Skeletal muscle satellite cell (primary cell): ENCODE results near the gene MRPS11.
"Not testable (repeated sequence)": the region's sequence is repeated elsewhere in the genome, so short reads cannot be mapped to it uniquely, and the experiment has no call there.

Experiments
- H3K27me3 ChIP-seq: 2 replicates; pipeline ENCODE4 v1.7.0; 2013; ENCODE audit warnings: low read length; ENCODE audit not compliant: control insufficient read depth, insufficient read depth
- H3K36me3 ChIP-seq: 2 replicates; pipeline ENCODE4 v1.7.0; 2013; ENCODE audit warnings: mild to moderate bottlenecking, control low read depth, low read length; ENCODE audit not compliant: insufficient read depth
- H3K4me1 ChIP-seq: 2 replicates; pipeline ENCODE4 v1.7.0; 2013; ENCODE audit warnings: low read length; ENCODE audit not compliant: control insufficient read depth, insufficient read depth
- H3K4me2 ChIP-seq: 2 replicates; pipeline ENCODE4 v1.7.0; 2013; ENCODE audit warnings: mild to moderate bottlenecking, low read length
- H3K4me3 ChIP-seq: 2 replicates; pipeline ENCODE4 v1.7.0; 2013; ENCODE audit warnings: low read length
- H3K9ac ChIP-seq: 2 replicates; pipeline ENCODE4 v1.7.0; 2013; ENCODE audit warnings: mild to moderate bottlenecking, low read depth, low read length, moderate library complexity
- H3K9me3 ChIP-seq: replicated peaks from 2 replicates; pipeline ENCODE4 v1.7.0; 2013; ENCODE audit warnings: mild to moderate bottlenecking, control low read depth, low read length

The MRPS11 gene

DNA sequence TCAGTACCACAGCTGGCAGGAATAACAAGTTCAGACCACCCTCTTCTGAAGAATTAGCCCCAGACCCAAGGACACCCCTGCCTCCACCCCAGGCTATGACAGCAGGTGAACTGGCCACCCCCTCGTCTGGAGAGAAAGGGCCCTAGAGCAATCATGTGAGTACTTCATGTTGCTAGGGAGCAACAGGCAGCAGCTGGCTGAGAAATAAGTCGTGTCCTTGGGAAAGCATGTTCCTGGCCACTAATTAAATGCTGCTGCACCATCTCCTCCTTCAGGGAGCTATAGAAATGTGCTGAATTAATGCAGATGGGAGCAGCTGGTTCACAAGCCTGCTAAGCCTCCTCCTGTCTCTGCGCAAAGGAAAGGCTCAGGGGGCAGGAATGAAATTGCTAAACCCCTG is 31.5 kb downstream of the MRPS11 start:
- no peak overlapping the region for H3K9ac ChIP-seq
- no peaks in the 10 kb centered on the region for H3K9me3 ChIP-seq
- H3K4me3 ChIP-seq: no peak overlapping the region
- no peaks in the 10 kb centered on the region for H3K27me3 ChIP-seq
- H3K4me1 ChIP-seq: no peaks in the 10 kb centered on the region
- no peaks in the 10 kb centered on the region for H3K36me3 ChIP-seq
- no peak overlapping the region for H3K4me2 ChIP-seq

DNA sequence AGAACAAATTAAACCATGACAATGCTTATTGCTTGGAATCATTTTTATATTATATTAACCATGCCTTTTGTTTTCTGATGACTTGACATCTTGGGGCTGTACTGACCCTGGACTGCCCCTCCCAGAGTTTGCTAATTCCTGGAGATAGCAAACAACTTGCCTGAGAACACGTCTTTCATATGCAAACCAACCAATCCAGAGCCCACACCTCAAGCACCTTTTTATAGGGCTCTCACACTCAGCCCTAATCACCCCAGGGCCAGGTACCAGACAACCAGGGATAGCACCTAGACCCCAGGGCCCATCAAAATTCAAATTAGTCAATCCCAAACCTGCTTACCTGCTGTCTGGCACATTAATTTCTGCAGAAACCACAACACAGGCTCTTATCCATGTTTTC is 36.9 kb downstream of the MRPS11 start:
- Histone ChIP-seq H3K4me3 (no peak overlapping the region), H3K9me3 (no peaks in the 10 kb centered on the region), H3K4me1 (no peaks in the 10 kb centered on the region), H3K4me2 (no peak overlapping the region), H3K9ac (no peak overlapping the region), H3K27me3 (no peaks in the 10 kb centered on the region), H3K36me3 (peaks cover 10% of the 10 kb centered on the region)

DNA sequence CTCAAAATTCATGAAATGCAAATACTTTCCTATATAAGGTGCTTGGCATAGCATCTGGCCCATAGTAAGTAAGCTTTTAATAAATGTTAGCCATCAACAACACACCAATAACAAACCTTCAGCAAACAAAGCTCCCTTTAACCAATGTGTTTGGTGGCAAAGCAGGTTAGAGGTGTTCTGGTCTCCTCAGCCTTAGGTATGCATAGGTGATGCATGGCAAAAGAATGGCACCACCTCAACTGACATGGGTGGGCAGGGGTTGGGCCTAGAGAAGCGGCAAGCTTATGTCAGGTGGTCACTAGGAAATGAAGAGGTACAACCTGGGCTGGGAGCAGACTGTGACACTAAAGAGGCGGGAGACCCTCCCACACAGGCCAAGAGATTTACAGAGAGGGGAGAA is 38.2 kb downstream of the MRPS11 start:
- Histone ChIP-seq H3K36me3 (peaks cover 10% of the 10 kb centered on the region), H3K4me1 (no peaks in the 10 kb centered on the region), H3K9ac (no peak overlapping the region), H3K27me3 (no peaks in the 10 kb centered on the region), H3K4me3 (no peak overlapping the region), H3K9me3 (no peaks in the 10 kb centered on the region), H3K4me2 (no peak overlapping the region)

DNA sequence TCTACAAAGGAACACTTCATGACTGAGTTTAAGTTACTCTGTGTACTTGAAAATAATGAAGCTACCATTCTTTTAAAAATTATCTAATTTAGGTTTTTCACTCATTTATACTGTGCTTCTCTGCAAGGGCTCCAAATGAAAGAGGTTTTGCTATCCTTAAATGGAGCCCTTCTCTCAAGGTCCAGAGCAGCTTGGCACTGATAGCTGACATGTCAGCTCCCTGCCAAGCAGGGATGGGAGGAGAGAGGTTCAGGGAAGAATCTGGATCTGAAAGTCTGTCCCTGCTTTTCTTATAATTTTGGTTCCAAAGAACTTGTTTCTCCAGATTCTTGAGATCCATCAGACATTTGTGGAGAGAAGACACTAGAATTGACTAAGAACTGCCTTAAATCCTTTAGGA is 39.1 kb downstream of the MRPS11 start:
- Histone ChIP-seq H3K9ac (no peak overlapping the region), H3K4me1 (no peaks in the 10 kb centered on the region), H3K36me3 (peaks cover 10% of the 10 kb centered on the region), H3K9me3 (no peaks in the 10 kb centered on the region), H3K27me3 (no peaks in the 10 kb centered on the region), H3K4me2 (no peak overlapping the region), H3K4me3 (no peak overlapping the region)

DNA sequence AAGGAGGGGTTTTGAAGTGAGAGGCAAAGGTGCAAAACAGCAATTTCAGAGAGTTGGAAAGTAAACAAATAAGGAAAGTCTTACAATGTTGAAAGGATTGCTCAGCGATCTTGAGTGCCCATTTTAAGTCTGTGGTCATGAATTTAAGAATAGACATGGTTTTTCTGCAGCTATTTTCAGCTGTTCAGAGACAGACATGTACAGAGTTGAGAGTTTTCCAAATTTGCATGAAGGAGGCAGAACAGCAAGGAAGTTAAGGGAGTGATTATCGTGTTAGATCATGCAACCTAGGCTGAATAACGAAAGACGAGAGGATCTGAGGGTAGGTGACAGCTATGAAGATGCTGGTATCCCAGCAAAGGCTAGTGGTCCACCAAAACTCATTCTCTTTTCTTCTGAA is 41.8 kb downstream of the MRPS11 start:
- H3K9me3 ChIP-seq: no peaks in the 10 kb centered on the region
- no peak overlapping the region for H3K4me3 ChIP-seq
- no peak overlapping the region for H3K4me2 ChIP-seq
- H3K4me1 ChIP-seq: no peaks in the 10 kb centered on the region
- H3K27me3 ChIP-seq: no peaks in the 10 kb centered on the region
- no peak overlapping the region for H3K9ac ChIP-seq
- H3K36me3 ChIP-seq: peaks cover 20% of the 10 kb centered on the region

DNA sequence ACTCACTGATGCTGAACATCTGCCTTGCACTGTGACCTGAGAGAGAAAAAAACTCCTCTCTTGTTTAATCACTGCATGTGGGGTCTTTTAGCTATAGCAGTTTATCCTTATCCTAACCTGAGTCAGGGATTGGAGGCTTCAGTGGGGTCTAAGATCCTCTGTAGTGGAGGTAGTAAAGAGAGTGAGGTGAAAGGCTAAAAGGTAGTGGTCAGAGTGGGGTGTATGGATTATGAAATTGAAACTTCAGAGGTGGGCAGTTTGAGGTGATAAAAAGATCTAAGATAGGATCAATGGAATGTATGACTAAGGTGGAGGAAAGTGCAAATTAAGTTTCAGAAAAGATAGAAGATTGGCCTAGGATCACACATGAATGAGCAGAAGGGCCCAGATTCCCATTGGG is 42.5 kb downstream of the MRPS11 start:
- no peaks in the 10 kb centered on the region for H3K27me3 ChIP-seq
- H3K4me2 ChIP-seq: no peak overlapping the region
- peaks cover 20% of the 10 kb centered on the region for H3K36me3 ChIP-seq
- H3K9me3 ChIP-seq: no peaks in the 10 kb centered on the region
- H3K4me3 ChIP-seq: no peak overlapping the region
- no peak overlapping the region for H3K9ac ChIP-seq
- no peaks in the 10 kb centered on the region for H3K4me1 ChIP-seq

DNA sequence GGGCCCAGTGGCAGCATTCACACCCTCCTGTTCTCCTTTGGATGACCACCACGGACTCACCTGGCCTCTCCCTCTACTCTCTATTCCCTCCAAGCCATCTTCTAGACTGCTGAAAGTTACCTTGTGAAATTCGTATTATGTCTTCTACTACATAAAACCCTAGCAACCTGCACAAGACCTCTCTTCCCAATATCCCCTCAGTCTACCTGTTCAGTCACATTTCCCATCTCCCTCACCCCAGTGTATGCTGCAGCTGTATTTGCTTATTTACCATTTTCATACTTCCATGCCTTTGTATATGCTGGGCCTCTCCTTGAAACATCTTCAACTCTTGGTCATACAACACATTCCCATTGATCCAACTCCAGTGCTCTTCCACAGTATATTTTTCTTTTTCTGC is 43.7 kb downstream of the MRPS11 start:
- Histone ChIP-seq H3K9me3 (no peaks in the 10 kb centered on the region), H3K36me3 (peaks cover 15% of the 10 kb centered on the region), H3K9ac (no peak overlapping the region), H3K27me3 (no peaks in the 10 kb centered on the region), H3K4me1 (no peaks in the 10 kb centered on the region), H3K4me2 (no peak overlapping the region), H3K4me3 (no peak overlapping the region)

DNA sequence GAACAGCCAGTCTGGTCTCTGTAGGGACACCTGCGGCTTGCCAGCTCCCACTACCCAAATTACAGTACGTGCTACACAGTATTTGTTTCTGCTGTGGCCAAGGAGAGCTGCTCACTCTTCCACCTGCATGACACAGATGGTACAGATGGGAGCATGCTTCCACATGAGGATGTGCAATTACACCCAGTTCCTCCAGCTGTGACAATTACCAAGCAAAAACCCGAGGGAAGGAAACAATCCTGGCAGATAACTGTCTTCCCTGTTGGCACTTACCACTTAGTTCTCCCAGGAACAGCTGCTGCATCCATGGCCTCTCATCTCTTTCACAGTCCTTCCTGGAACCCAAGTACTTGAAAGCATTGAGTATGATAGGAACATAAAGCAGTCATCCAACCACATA is 44.6 kb downstream of the MRPS11 start:
- no peaks in the 10 kb centered on the region for H3K9me3 ChIP-seq
- peaks cover 15% of the 10 kb centered on the region for H3K36me3 ChIP-seq
- H3K27me3 ChIP-seq: no peaks in the 10 kb centered on the region
- H3K4me2 ChIP-seq: no peak overlapping the region
- no peaks in the 10 kb centered on the region for H3K4me1 ChIP-seq
- no peak overlapping the region for H3K4me3 ChIP-seq
- no peak overlapping the region for H3K9ac ChIP-seq

DNA sequence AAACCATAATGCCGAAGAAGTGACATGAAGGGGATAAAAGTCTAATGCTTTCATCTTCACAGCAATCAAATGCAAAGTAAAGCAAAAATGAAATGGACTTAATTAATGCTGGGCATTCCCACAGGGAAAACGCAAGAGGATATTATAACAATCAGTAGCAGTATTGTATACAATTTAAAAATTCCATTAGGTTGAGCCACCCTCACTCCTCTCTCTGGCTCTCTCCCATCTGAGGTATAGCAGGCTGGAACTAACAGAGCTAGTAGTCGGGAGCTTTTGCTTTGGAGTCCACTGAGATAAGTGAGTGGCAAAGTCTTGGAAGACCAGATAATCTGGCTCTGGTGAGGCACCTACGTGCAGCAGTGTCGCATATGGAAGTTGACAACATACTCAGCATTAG is 45.1 kb downstream of the MRPS11 start:
- H3K9me3 ChIP-seq: no peaks in the 10 kb centered on the region
- no peak overlapping the region for H3K9ac ChIP-seq
- peaks cover 11% of the 10 kb centered on the region for H3K36me3 ChIP-seq
- no peak overlapping the region for H3K4me2 ChIP-seq
- H3K4me3 ChIP-seq: no peak overlapping the region
- H3K4me1 ChIP-seq: no peaks in the 10 kb centered on the region
- no peaks in the 10 kb centered on the region for H3K27me3 ChIP-seq

DNA sequence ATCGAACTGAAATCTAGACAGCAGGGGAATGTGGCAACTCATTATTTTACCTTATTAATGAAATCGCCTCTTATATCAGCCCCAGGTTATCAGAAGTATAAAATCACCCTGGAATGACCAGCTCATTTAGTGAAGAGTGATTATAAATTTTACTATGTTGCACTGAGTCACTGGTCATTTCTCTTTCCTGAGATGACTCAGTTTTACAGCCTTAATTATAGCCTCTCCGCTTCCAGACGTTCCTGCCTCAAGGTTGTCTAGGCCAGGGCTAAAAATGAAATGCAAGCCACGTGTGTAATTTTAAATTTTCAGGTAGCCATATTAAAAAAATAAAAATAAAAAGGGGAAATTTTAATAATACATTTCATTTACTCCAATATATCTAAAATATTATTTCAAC is 45.7 kb downstream of the MRPS11 start:
- H3K27me3 ChIP-seq: no peaks in the 10 kb centered on the region
- no peak overlapping the region for H3K9ac ChIP-seq
- peaks cover 10% of the 10 kb centered on the region for H3K36me3 ChIP-seq
- H3K4me2 ChIP-seq: no peak overlapping the region
- H3K4me1 ChIP-seq: no peaks in the 10 kb centered on the region
- no peaks in the 10 kb centered on the region for H3K9me3 ChIP-seq
- H3K4me3 ChIP-seq: no peak overlapping the region

DNA sequence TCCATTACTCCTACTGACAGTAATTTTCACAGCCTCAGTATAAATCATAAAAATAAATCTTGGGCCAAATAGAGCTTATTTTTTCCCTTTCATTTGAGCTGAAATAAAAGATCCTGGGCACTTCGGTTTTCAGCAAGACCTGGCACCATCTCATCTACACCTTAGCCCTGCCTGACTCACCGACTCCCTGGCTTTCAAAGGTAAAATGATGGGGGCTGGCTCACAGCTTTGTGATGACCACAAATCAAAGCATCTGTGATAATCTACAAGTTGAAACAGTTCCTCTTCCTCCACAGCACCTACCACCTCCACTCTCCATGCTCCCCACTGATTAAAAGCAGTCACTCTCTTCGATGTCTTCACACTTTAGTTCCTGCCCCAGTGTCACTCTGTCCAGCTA is 51.4 kb downstream of the MRPS11 start:
- H3K36me3 ChIP-seq: peaks cover 2% of the 10 kb centered on the region
- no peaks in the 10 kb centered on the region for H3K9me3 ChIP-seq
- no peaks in the 10 kb centered on the region for H3K27me3 ChIP-seq
- H3K4me3 ChIP-seq: no peak overlapping the region
- H3K4me1 ChIP-seq: no peaks in the 10 kb centered on the region
- no peak overlapping the region for H3K9ac ChIP-seq
- no peak overlapping the region for H3K4me2 ChIP-seq

DNA sequence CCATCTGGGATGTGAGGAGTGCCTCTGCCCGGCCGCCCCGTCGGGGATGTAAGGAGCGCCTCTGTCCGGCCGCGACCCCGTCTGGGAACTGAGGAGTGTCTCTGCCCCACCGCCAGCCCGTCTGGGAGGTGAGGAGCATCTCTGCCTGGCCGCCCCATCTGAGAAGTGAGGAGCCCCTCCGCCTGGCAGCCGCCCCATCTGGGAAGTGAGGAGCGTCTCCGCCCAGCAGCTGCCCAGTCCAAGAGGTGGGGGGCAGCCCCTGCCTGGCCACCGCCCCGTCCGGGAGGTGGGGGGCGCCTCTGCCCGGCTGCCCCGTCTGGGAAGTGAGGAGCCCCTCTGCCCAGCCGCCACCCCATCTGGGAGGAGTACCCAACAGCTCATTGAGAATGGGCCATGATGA is 56.6 kb downstream of the MRPS11 start:
- H3K4me2 ChIP-seq, H3K9me3 ChIP-seq, H3K4me1 ChIP-seq, H3K9ac ChIP-seq, H3K27me3 ChIP-seq, H3K4me3 ChIP-seq: not testable (repeated sequence)
- H3K36me3 ChIP-seq: peaks cover 21% of the 10 kb centered on the region

DNA sequence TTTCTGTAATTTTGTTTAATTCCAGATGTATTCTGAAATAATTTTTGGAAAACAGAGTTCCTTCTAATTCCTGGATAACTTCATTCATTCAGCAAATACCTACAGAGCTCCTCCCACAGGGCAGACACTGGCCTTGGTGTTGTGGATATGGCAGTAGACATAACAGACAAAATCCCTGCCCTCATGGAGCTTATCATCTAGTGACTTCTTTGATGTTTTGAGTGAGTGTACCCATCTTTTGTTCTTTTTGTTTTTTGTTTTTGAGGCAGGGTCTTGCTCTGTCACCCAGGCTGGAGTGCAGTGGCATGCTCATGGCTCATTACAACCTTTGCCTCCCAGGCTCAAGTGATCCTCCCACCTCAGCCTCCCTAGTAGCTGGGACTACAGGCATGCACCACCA is 57.9 kb downstream of the MRPS11 start:
- H3K27me3 ChIP-seq: no peaks in the 10 kb centered on the region
- no peak overlapping the region for H3K9ac ChIP-seq
- no peak overlapping the region for H3K4me2 ChIP-seq
- H3K9me3 ChIP-seq: no peaks in the 10 kb centered on the region
- H3K4me3 ChIP-seq: no peak overlapping the region
- peaks cover 26% of the 10 kb centered on the region for H3K36me3 ChIP-seq
- no peaks in the 10 kb centered on the region for H3K4me1 ChIP-seq
